ENCODE data around the gene MYF6. TPM values are rescaled to one million over a fixed set of nuclear protein-coding genes. Genes with fewer than 3 reads are reported as not detected.

MYF6 gene
- total and polyA plus RNA-seq, 2 donors (not counting 1 experiment from before 2014, with no cell fraction given), result not detected

DNA sequence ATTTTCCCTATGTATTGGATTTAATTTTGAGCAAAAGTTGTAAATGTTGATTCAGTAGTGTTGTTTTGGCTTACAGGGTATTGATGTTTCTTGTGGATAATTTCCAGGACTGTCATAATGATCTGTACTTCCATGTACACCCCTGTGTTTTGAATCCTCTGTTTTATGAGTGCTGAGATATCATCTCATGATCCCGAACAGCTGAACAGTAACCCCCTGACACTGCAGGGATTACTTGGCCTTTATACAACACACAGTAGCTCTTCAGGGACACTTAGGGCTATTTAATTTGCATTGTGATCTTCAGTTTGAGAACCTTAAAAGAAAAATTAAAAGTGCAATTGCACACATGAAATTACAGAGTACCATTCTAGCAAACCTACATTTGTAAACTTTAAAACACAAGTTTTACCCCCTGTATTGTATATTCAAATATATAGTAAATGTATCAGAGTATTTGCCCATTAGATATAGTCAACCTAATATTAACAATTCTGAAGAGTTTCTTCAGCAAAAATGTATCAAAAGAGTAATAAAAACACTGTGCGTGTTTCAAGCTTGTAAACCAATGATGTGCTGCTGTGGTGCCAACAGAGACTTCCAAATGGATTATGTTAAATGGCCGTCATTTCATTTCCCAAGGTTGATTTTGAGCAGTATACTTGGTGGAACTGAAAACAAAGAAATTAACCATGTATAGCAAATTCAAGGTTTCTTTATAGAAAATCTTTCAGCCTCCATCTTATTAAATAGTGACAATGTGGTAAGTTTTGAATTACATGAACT lies 27.9 kb upstream of the MYF6 start:
- no peak for ATAC-seq (ENCODE audit: low read depth)
- Histone ChIP-seq H3K27me3 (replicated peaks in 1 of 4; ENCODE audit: control extremely low read depth in 1 of 4, control insufficient read depth in 3 of 4, insufficient read depth in 4 of 4, low read length in 3 of 4) (no peaks in the 10 kb centered on the region), H3K79me2 (ENCODE audit: control insufficient read depth, insufficient read depth, low read length) (no peaks in the 10 kb centered on the region), H3K27ac (ENCODE audit: low read length in 2 of 2) (no peak overlapping the region), H3K4me1 (ENCODE audit: control insufficient read depth in 2 of 2, insufficient read depth in 2 of 2, low read length in 2 of 2) (no peaks in the 10 kb centered on the region), H3K4me2 (replicated peaks; ENCODE audit: low read depth, low read length, poor library complexity, severe bottlenecking) (no peak overlapping the region), H3K9ac (ENCODE audit: low read length) (no peak overlapping the region), H3K4me3 (ENCODE audit: control extremely low read depth in 1 of 5, extremely low read depth in 1 of 5, insufficient read depth in 1 of 5, low read depth in 2 of 5, low read length in 4 of 5) (no peak overlapping the region), H3K36me3 (replicated peaks in 1 of 2; ENCODE audit: control extremely low read depth in 1 of 2, control insufficient read depth in 1 of 2, extremely low read depth in 1 of 2, insufficient read depth in 2 of 2, low read length in 1 of 2) (no peaks in the 10 kb centered on the region), H3K9me3 (ENCODE audit: control extremely low read depth in 1 of 3, control insufficient read depth in 2 of 3, insufficient read depth in 1 of 3, low read length in 2 of 3) (no peaks in the 10 kb centered on the region), H2AFZ (ENCODE audit: insufficient read depth, low read depth, low read length, poor library complexity, severe bottlenecking) (no peak overlapping the region), H4K20me1 (ENCODE audit: control insufficient read depth, insufficient read depth, low read length, poor library complexity, severe bottlenecking) (no peaks in the 10 kb centered on the region)
- H3K4me1 Mint-ChIP-seq, result no peaks in the 10 kb centered on the region
- TF ChIP-seq, protein P1, sequence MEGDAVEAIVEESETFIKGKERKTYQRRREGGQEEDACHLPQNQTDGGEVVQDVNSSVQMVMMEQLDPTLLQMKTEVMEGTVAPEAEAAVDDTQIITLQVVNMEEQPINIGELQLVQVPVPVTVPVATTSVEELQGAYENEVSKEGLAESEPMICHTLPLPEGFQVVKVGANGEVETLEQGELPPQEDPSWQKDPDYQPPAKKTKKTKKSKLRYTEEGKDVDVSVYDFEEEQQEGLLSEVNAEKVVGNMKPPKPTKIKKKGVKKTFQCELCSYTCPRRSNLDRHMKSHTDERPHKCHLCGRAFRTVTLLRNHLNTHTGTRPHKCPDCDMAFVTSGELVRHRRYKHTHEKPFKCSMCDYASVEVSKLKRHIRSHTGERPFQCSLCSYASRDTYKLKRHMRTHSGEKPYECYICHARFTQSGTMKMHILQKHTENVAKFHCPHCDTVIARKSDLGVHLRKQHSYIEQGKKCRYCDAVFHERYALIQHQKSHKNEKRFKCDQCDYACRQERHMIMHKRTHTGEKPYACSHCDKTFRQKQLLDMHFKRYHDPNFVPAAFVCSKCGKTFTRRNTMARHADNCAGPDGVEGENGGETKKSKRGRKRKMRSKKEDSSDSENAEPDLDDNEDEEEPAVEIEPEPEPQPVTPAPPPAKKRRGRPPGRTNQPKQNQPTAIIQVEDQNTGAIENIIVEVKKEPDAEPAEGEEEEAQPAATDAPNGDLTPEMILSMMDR (IDR thresholded peaks at IDR 0.05), result no peak
- no peak for TF ChIP-seq EZH2 (IDR thresholded peaks at IDR 0.05; ENCODE audit: borderline replicate concordance, insufficient read depth, low read depth, low read length, poor library complexity, severe bottlenecking)
- ChIA-PET CTCF (no interaction called here), POLR2A (no interaction called here)
- H3K27me3 Mint-ChIP-seq, result no peaks in the 10 kb centered on the region
- intact Hi-C loops (cut with micrococcal nuclease), result no loop called here
- WGBS (ENCODE audit: insufficient coverage), result 80% methylated on average over 1 of the region's 3 CpGs
- no peak for DNase-seq
- no peak overlapping the region for H3K27ac Mint-ChIP-seq
- no peak overlapping the region for H3K4me3 Mint-ChIP-seq
- no peaks in the 10 kb centered on the region for H3K9me3 Mint-ChIP-seq (ENCODE audit: insufficient read depth)

DNA sequence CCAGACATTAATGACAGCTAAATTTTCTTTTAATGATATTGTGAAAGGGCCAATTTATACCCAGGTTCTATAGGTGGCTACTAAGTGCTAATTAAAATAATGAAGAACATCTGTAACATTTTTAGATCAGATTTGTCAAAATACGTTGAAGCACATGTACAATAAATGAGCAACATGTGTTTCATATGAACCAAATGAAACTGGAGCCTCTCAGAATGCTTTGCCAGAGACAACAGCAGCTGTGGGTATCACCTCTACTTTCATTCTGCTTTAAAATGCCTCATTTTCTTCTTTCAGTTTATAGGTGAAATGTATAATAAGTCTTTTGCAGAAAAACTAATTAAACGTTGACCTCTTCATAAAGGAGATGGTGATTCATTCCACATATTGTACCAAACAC lies 26.1 kb upstream of the MYF6 start:
- Histone ChIP-seq H3K9ac (ENCODE audit: low read length) (no peak overlapping the region), H3K27ac (ENCODE audit: low read length in 2 of 2) (no peak overlapping the region), H3K9me3 (ENCODE audit: control extremely low read depth in 1 of 3, control insufficient read depth in 2 of 3, insufficient read depth in 1 of 3, low read length in 2 of 3) (no peaks in the 10 kb centered on the region), H2AFZ (ENCODE audit: insufficient read depth, low read depth, low read length, poor library complexity, severe bottlenecking) (no peak overlapping the region), H3K79me2 (ENCODE audit: control insufficient read depth, insufficient read depth, low read length) (no peaks in the 10 kb centered on the region), H4K20me1 (ENCODE audit: control insufficient read depth, insufficient read depth, low read length, poor library complexity, severe bottlenecking) (no peaks in the 10 kb centered on the region), H3K4me2 (replicated peaks; ENCODE audit: low read depth, low read length, poor library complexity, severe bottlenecking) (no peak overlapping the region), H3K36me3 (replicated peaks in 1 of 2; ENCODE audit: control extremely low read depth in 1 of 2, control insufficient read depth in 1 of 2, extremely low read depth in 1 of 2, insufficient read depth in 2 of 2, low read length in 1 of 2) (no peaks in the 10 kb centered on the region), H3K27me3 (replicated peaks in 1 of 4; ENCODE audit: control extremely low read depth in 1 of 4, control insufficient read depth in 3 of 4, insufficient read depth in 4 of 4, low read length in 3 of 4) (no peaks in the 10 kb centered on the region), H3K4me3 (ENCODE audit: control extremely low read depth in 1 of 5, extremely low read depth in 1 of 5, insufficient read depth in 1 of 5, low read depth in 2 of 5, low read length in 4 of 5) (no peak overlapping the region), H3K4me1 (ENCODE audit: control insufficient read depth in 2 of 2, insufficient read depth in 2 of 2, low read length in 2 of 2) (no peaks in the 10 kb centered on the region)
- Mint-ChIP-seq H3K9me3 (ENCODE audit: insufficient read depth) (no peaks in the 10 kb centered on the region), H3K4me3 (no peak overlapping the region), H3K4me1 (no peaks in the 10 kb centered on the region), H3K27ac (no peak overlapping the region), H3K27me3 (no peaks in the 10 kb centered on the region)
- no peak for ATAC-seq (ENCODE audit: low read depth)
- TF ChIP-seq EZH2 (IDR thresholded peaks at IDR 0.05; ENCODE audit: borderline replicate concordance, insufficient read depth, low read depth, low read length, poor library complexity, severe bottlenecking), result no peak
- TF ChIP-seq, protein P1 (IDR thresholded peaks at IDR 0.05), result no peak
- WGBS (ENCODE audit: insufficient coverage), result no CpG with 5 or more reads among the region's 2 CpGs
- ChIA-PET CTCF (no interaction called here), POLR2A (no interaction called here)
- intact Hi-C loops (cut with micrococcal nuclease), result no loop called here
- DNase-seq, result no peak

Data from B cell (primary cell).